HCT116 (cell line): ENCODE data around the gene ATL1. TPM values are rescaled to one million over a fixed set of nuclear protein-coding genes. Genes with fewer than 3 reads are reported as not detected.

Experiments used
- ATAC-seq: fragments of 200-7000 bp; cut with Tn5 transposase; 2 replicates; pipeline ENCODE4 v1.9.1; 2020; ENCODE audit warnings: mild to moderate bottlenecking, moderate library complexity
- BruUV-seq: library from RNA; stranded (reverse); fragments of 400-500 nt; replicated peaks from 2 replicates; lab custom pipeline; 2021; lab: Mats Ljungman, UMichigan
- CTCF ChIA-PET: fragments of 300-600 bp; sonication (Branson Sonifier 250); formaldehyde crosslinking; loops from one replicate; lab custom pipeline; 2021; ENCODE audit warnings: antibody characterized with exemption; lab: Charles Lee
- POLR2A ChIA-PET: fragments of 300-600, 350-600 bp; sonication (Branson Sonifier 250); formaldehyde crosslinking; loops from one replicate; lab custom pipeline; 2021; ENCODE audit warnings: antibody characterized with exemption; lab: Charles Lee
- RAD21 ChIA-PET, 2 experiments: fragments of 300-600 bp; sonication (Branson Sonifier 250); formaldehyde crosslinking; loops; one replicate each; lab custom pipeline; 2023; ENCODE audit warnings: low total read pairs in 2 of 2; ENCODE audit not compliant: uncharacterized antibody in 2 of 2, unreplicated experiment in 2 of 2, low non-redundant PET in 1 of 2; lab: Charles Lee
- DNase-seq: peaks from one replicate; pipeline ENCODE4 v3.0.0-alpha.2; 2010; ENCODE audit warnings: low read depth, low spot score
- H2AFZ ChIP-seq: fragments of 200-600 bp; shearing (Covaris generic), sonication (generic); 2 replicates; pipeline ENCODE4 v1.6.1; 2017; ENCODE audit warnings: low read depth, mixed run types, mixed read lengths, antibody characterized with exemption, low read length; ENCODE audit not compliant: poor library complexity, severe bottlenecking
- H3K27ac ChIP-seq: 2 replicates; pipeline ENCODE4 v1.5.1; 2012; ENCODE audit warnings: low read depth, low read length
- H3K27me3 ChIP-seq: fragments of 200-600 bp; sonication (generic); 2 replicates; pipeline ENCODE4 v1.6.1; 2016; ENCODE audit warnings: mixed run types, low read length, mixed read lengths; ENCODE audit not compliant: insufficient read depth
- H3K36me3 ChIP-seq, 2 experiments: fragments of 200-500 bp in 1 of 2; fragments of 200-600 bp in 1 of 2; sonication (Bioruptor generic) in 1 of 2; sonication (generic) in 1 of 2; 2 replicates each; pipeline versions ENCODE4 v1.5.1 to v1.6.1; 2014 to 2016; ENCODE audit warnings: low read length in 2 of 2, inconsistent platforms in 1 of 2, mixed read lengths in 1 of 2, mixed run types in 1 of 2; ENCODE audit not compliant: insufficient read depth in 2 of 2, control insufficient read depth in 1 of 2
- H3K4me1 ChIP-seq, 2 experiments: fragments of 200-600 bp in 1 of 2; sonication (generic) in 1 of 2; 2 replicates each; pipeline versions ENCODE4 v1.5.1 to v1.6.1; 2012 to 2017; ENCODE audit warnings: low read length in 2 of 2, inconsistent platforms in 1 of 2, mild to moderate bottlenecking in 1 of 2, mixed read lengths in 1 of 2, mixed run types in 1 of 2, moderate library complexity in 1 of 2; ENCODE audit not compliant: insufficient read depth in 2 of 2, control insufficient read depth in 1 of 2
- H3K4me2 ChIP-seq: fragments of 200-600 bp; sonication (generic); 2 replicates; pipeline ENCODE4 v1.6.1; 2017; ENCODE audit warnings: mixed run types, low read length, mixed read lengths
- H3K4me3 ChIP-seq, 2 experiments: fragments of 200-600 bp in 1 of 2; sonication (generic) in 1 of 2; replicated peaks in 1 of 2; 2 replicates each; pipeline ENCODE4 v1.5.1; 2011 to 2016; ENCODE audit warnings: low read length in 2 of 2, control low read depth in 1 of 2, low read depth in 1 of 2, mild to moderate bottlenecking in 1 of 2, mixed read lengths in 1 of 2, mixed run types in 1 of 2
- H3K79me2 ChIP-seq: fragments of 200-600 bp; sonication (generic); 2 replicates; pipeline ENCODE4 v1.6.1; 2017; ENCODE audit warnings: mild to moderate bottlenecking, mixed run types, low read length, moderate library complexity, mixed read lengths; ENCODE audit not compliant: insufficient read depth
- H3K9ac ChIP-seq: fragments of 200-600 bp; sonication (generic); 2 replicates; pipeline ENCODE4 v1.6.1; 2016; ENCODE audit warnings: low read length, mixed read lengths
- H3K9me2 ChIP-seq: fragments of 200-600 bp; sonication (generic), shearing (Covaris generic); 2 replicates; pipeline ENCODE4 v1.6.1; 2017; ENCODE audit warnings: mixed run types, mild to moderate bottlenecking, moderate library complexity; ENCODE audit not compliant: insufficient read depth
- H3K9me3 ChIP-seq, 2 experiments: fragments of 200-500 bp in 1 of 2; fragments of 200-600 bp in 1 of 2; sonication (Bioruptor generic) in 1 of 2; sonication (generic) in 1 of 2; 2 replicates each; pipeline ENCODE4 v1.6.1; 2014 to 2017; ENCODE audit warnings: low read length in 2 of 2, mixed read lengths in 2 of 2, inconsistent platforms in 1 of 2, low read depth in 1 of 2, mild to moderate bottlenecking in 1 of 2, mixed run types in 1 of 2, moderate library complexity in 1 of 2; ENCODE audit not compliant: control insufficient read depth in 1 of 2, insufficient read depth in 1 of 2
- H4K20me1 ChIP-seq: fragments of 200-600 bp; sonication (generic), shearing (Covaris generic); 2 replicates; pipeline ENCODE4 v1.6.1; 2017; ENCODE audit warnings: mixed run types, mild to moderate bottlenecking, moderate library complexity; ENCODE audit not compliant: insufficient read depth
- ATF3 ChIP-seq: IDR thresholded peaks from 2 replicates; pipeline ENCODE4 v1.6.1; 2012
- CEBPB ChIP-seq: IDR thresholded peaks from 2 replicates; pipeline ENCODE4 v1.6.1; 2012; ENCODE audit warnings: low read depth
- EGR1 ChIP-seq: IDR thresholded peaks from 2 replicates; pipeline ENCODE4 v1.6.1; 2012; ENCODE audit warnings: low read depth
- EZH2 ChIP-seq: fragments of 200-600 bp; sonication (generic); IDR thresholded peaks from 2 replicates; pipeline ENCODE4 v1.6.1; 2017; ENCODE audit warnings: antibody characterized with exemption, mixed run types
- EZH2phosphoT487 ChIP-seq: fragments of 200-600 bp; IDR thresholded peaks from 2 replicates; pipeline ENCODE4 v1.6.1; 2018; ENCODE audit warnings: antibody characterized with exemption, borderline replicate concordance
- MAX ChIP-seq: IDR thresholded peaks from 2 replicates; pipeline ENCODE4 v1.6.1; 2012
- POLR2A ChIP-seq: IDR thresholded peaks from 2 replicates; pipeline ENCODE4 v1.7.0; 2011; ENCODE audit warnings: borderline replicate concordance; ENCODE audit not compliant: insufficient read depth, insufficient read length; ENCODE audit errors: extremely low read depth
- POLR2AphosphoS5 ChIP-seq: IDR thresholded peaks from 2 replicates; pipeline ENCODE4 v1.6.1; 2011; ENCODE audit warnings: mild to moderate bottlenecking, low read depth, low read length, moderate library complexity
- SRF ChIP-seq: IDR thresholded peaks from 2 replicates; pipeline ENCODE4 v1.6.1; 2012; ENCODE audit warnings: low read depth
- TCF7L2 ChIP-seq: IDR thresholded peaks from 2 replicates; pipeline ENCODE4 v1.7.0; 2011; ENCODE audit warnings: borderline replicate concordance, inconsistent platforms; ENCODE audit not compliant: insufficient read depth, insufficient read length; ENCODE audit errors: extremely low read depth
- ZBTB33 ChIP-seq: IDR thresholded peaks from 2 replicates; pipeline ENCODE4 v1.6.1; 2011; ENCODE audit warnings: mild to moderate bottlenecking, low read length, moderate library complexity; ENCODE audit not compliant: insufficient replicate concordance; ENCODE audit errors: extremely low read depth
- ZFX ChIP-seq: fragments of 450-650 bp; IDR thresholded peaks from 2 replicates; pipeline ENCODE4 v1.6.1; 2017
- ZNF274 ChIP-seq: fragments of 200-500 bp; sonication (Bioruptor generic); IDR thresholded peaks from 2 replicates; pipeline ENCODE4 v1.6.1; 2014; ENCODE audit warnings: mild to moderate bottlenecking, low read depth, low read length, inconsistent platforms
- intact Hi-C: fragments of 100-400 bp; cut with micrococcal nuclease; formaldehyde crosslinking; loops from 2 replicates; pipeline ENCODE4 v1.10.0; 2022
- total RNA-seq: library from RNA; stranded (reverse); gene quantifications from one replicate; pipeline ENCODE4 v1.2.1, GENCODE V29; 2021; ENCODE audit not compliant: unreplicated experiment

ATL1 gene
- total RNA-seq, 1 experiment from 2014 or later, result 1.4 TPM

- H2AFZ ChIP-seq, result no peak overlapping the region
- H3K4me1 ChIP-seq, result no peaks in the 10 kb centered on the region
- no peak overlapping the region for H3K27ac ChIP-seq
- H3K4me2 ChIP-seq, result no peak overlapping the region
- ChIA-PET POLR2A (no interaction called here), RAD21 (no interaction called here), CTCF (interaction anchor here (1.1 to 1.6 kb wide), 2 partner anchors 9 to 250 kb away, joined by 3 to 6 read pairs; no protein-coding TSS in a partner anchor)
- no peaks in the 10 kb centered on the region for H3K27me3 ChIP-seq
- no peak overlapping the region for H3K9ac ChIP-seq
- BruUV-seq, result no TSS peak
- intact Hi-C loops, result no loop called here
- DNase-seq (no peak), ATAC-seq (no peak)
- H3K9me2 ChIP-seq, result no peaks in the 10 kb centered on the region
- H4K20me1 ChIP-seq, result no peaks in the 10 kb centered on the region
- no peaks in the 10 kb centered on the region for H3K79me2 ChIP-seq
- H3K4me3 ChIP-seq, result no peak overlapping the region
- H3K36me3 ChIP-seq, result no peaks in the 10 kb centered on the region
- TF ChIP-seq EGR1, result no peak
- no peak for TF ChIP-seq ZBTB33
- no peak for TF ChIP-seq ZFX
- TF ChIP-seq POLR2AphosphoS5, result no peak
- TF ChIP-seq POLR2A, result no peak
- no peak for TF ChIP-seq ZNF274
- TF ChIP-seq EZH2phosphoT487, result no peak
- no peak for TF ChIP-seq MAX
- no peak for TF ChIP-seq CEBPB
- TF ChIP-seq SRF, result no peak
- TF ChIP-seq ATF3, result no peak
- TF ChIP-seq TCF7L2, result no peak
- TF ChIP-seq EZH2, result no peak
- H3K9me3 ChIP-seq, result no peaks in the 10 kb centered on the region
Observed at GRCh38 chr14:50610465-50610864, 50.5 kb downstream of the ATL1 start.
